ENCODE data around the gene TMEM132E.

DNA sequence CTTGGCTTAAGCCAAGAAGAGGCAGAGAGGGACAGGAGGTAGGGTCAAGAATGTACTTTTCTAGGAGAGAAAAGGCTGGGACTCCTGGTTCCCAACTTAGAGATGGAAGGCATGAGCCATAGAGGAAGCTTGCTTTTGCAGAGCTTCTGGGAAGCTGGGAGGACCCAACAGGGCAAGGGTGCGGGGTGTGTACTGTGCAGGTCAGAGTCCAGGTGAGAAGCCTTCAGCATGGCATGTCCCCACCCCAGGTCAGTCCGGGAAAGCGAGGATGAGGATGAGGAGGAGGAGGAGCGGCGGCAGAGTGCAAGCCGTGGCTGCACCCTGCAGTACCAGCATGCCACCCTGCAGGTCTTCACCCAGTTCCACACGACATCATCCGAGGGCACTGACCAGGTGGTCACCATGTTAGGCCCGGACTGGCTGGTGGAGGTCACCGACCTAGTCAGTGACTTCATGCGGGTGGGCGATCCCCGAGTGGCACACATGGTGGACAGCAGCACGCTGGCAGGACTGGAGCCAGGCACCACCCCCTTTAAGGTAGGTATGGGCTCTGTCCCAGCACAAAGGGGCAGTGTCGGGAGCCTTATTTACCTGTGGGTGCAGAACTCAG is 55.3 kb downstream of the TMEM132E start:
- TF ChIP-seq ARNT (IDR thresholded peaks at IDR 0.05) (no peak), HDGF (IDR thresholded peaks at IDR 0.05; ENCODE audit: borderline replicate concordance) (no peak), L3MBTL2 (conservative IDR thresholded peaks at IDR 0.05) (no peak), TARDBP (IDR thresholded peaks at IDR 0.05) (no peak), SP1 (IDR thresholded peaks at IDR 0.05) (no peak), FOXM1 (IDR thresholded peaks at IDR 0.05; ENCODE audit: borderline replicate concordance) (no peak), SUZ12 (IDR thresholded peaks at IDR 0.05) (no peak), FOXA1 (IDR thresholded peaks at IDR 0.05) (no peak), LEF1 (IDR thresholded peaks at IDR 0.05; ENCODE audit: borderline replicate concordance) (no peak), NFRKB (IDR thresholded peaks at IDR 0.05) (no peak), BHLHE40 (IDR thresholded peaks at IDR 0.05; ENCODE audit: borderline replicate concordance) (no peak)
- TF ChIP-seq, protein P1, sequence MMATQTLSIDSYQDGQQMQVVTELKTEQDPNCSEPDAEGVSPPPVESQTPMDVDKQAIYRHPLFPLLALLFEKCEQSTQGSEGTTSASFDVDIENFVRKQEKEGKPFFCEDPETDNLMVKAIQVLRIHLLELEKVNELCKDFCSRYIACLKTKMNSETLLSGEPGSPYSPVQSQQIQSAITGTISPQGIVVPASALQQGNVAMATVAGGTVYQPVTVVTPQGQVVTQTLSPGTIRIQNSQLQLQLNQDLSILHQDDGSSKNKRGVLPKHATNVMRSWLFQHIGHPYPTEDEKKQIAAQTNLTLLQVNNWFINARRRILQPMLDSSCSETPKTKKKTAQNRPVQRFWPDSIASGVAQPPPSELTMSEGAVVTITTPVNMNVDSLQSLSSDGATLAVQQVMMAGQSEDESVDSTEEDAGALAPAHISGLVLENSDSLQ (IDR thresholded peaks at IDR 0.05), result no peak
